DOHH2 (cell line): Measurements from ENCODE around the gene ZNF280C.
"Not testable (repeated sequence)": the region's sequence is repeated elsewhere in the genome, so short reads cannot be mapped to it uniquely, and the experiment has no call there.

ENCODE experiments used
- H3F3A ChIP-seq: fragments of 200-600 bp; sonication (generic), shearing (Covaris generic); 2 replicates; pipeline ENCODE4 v1.6.0; 2016; ENCODE audit warnings: antibody characterized with exemption, mild to moderate bottlenecking; ENCODE audit not compliant: control insufficient read depth, insufficient read depth
- H3K27ac ChIP-seq: fragments of 200-600 bp; sonication (generic); 2 replicates; pipeline ENCODE4 v1.5.1; 2014; ENCODE audit warnings: low read depth, mild to moderate bottlenecking, low read length, moderate library complexity
- H3K27me3 ChIP-seq: fragments of 200-600 bp; sonication (generic); 2 replicates; pipeline ENCODE4 v1.6.1; 2014; ENCODE audit warnings: mild to moderate bottlenecking, low read length, mixed read lengths; ENCODE audit not compliant: control insufficient read depth
- H3K36me3 ChIP-seq: fragments of 200-600 bp; sonication (generic); 2 replicates; pipeline ENCODE4 v1.6.1; 2014; ENCODE audit warnings: mild to moderate bottlenecking, low read length, moderate library complexity, mixed read lengths; ENCODE audit not compliant: control insufficient read depth
- H3K4me1 ChIP-seq: fragments of 200-600 bp; sonication (generic); 2 replicates; pipeline ENCODE4 v1.6.1; 2014; ENCODE audit warnings: mild to moderate bottlenecking, low read length, mixed read lengths; ENCODE audit not compliant: control insufficient read depth
- H3K4me2 ChIP-seq: fragments of 200-600 bp; sonication (generic); 2 replicates; pipeline ENCODE4 v1.6.0; 2014; ENCODE audit warnings: mild to moderate bottlenecking, low read length, moderate library complexity
- H3K4me3 ChIP-seq: fragments of 200-600 bp; sonication (generic); 2 replicates; pipeline ENCODE4 v1.5.1; 2014; ENCODE audit warnings: mild to moderate bottlenecking, low read length, mixed read lengths
- H3K79me2 ChIP-seq: fragments of 200-600 bp; sonication (generic); 2 replicates; pipeline ENCODE4 v1.6.1; 2014; ENCODE audit warnings: mild to moderate bottlenecking, low read length, mixed read lengths; ENCODE audit not compliant: control insufficient read depth
- H3K9me2 ChIP-seq: fragments of 200-600 bp; sonication (generic); replicated peaks from 2 replicates; pipeline ENCODE4 v1.6.1; 2014; ENCODE audit warnings: mild to moderate bottlenecking, low read length, mixed read lengths; ENCODE audit not compliant: control insufficient read depth
- H3K9me3 ChIP-seq: fragments of 200-600 bp; sonication (generic); 2 replicates; pipeline ENCODE4 v1.6.1; 2014; ENCODE audit warnings: antibody characterized with exemption, low read length, mixed read lengths; ENCODE audit not compliant: control insufficient read depth, insufficient read depth
- H4K20me1 ChIP-seq: fragments of 200-600 bp; sonication (generic); 2 replicates; pipeline ENCODE4 v1.6.0; 2014; ENCODE audit warnings: low read depth, mild to moderate bottlenecking, antibody characterized with exemption, low read length, moderate library complexity; ENCODE audit not compliant: control insufficient read depth, insufficient read depth
- CTCF ChIP-seq: fragments of 200-600 bp; sonication (generic); IDR thresholded peaks from one replicate; pipeline ENCODE4 v1.5.1; 2014; ENCODE audit warnings: antibody characterized with exemption, mild to moderate bottlenecking, low read depth, low read length; ENCODE audit not compliant: poor library complexity, severe bottlenecking
- EZH2phosphoT487 ChIP-seq: fragments of 200-600 bp; sonication (generic); IDR thresholded peaks from 2 replicates; pipeline ENCODE4 v1.6.1; 2017; ENCODE audit warnings: borderline replicate concordance, mild to moderate bottlenecking, antibody characterized with exemption, low read length, moderate library complexity, mixed read lengths

The ZNF280C gene

GRCh38 chrX:130280901-130281300 is 12.2 kb upstream of the ZNF280C start:
- H3K4me3 ChIP-seq: no peak overlapping the region
- no peaks in the 10 kb centered on the region for H3F3A ChIP-seq
- H3K79me2 ChIP-seq: no peaks in the 10 kb centered on the region
- H4K20me1 ChIP-seq: no peaks in the 10 kb centered on the region
- H3K9me3 ChIP-seq: no peaks in the 10 kb centered on the region
- no peak overlapping the region for H3K4me2 ChIP-seq
- H3K27ac ChIP-seq: no peak overlapping the region
- H3K4me1 ChIP-seq: no peaks in the 10 kb centered on the region
- H3K9me2 ChIP-seq: no peaks in the 10 kb centered on the region
- no peaks in the 10 kb centered on the region for H3K27me3 ChIP-seq
- H3K36me3 ChIP-seq: no peaks in the 10 kb centered on the region
- TF ChIP-seq EZH2phosphoT487 (no peak), CTCF (no peak)

GRCh38 chrX:130272253-130272652 is 3.6 kb upstream of the ZNF280C start:
- not testable (repeated sequence) for H3K9me3 ChIP-seq, H3K4me1 ChIP-seq, H3K4me3 ChIP-seq, H3F3A ChIP-seq, H3K4me2 ChIP-seq, H4K20me1 ChIP-seq, H3K9me2 ChIP-seq, H3K36me3 ChIP-seq, H3K27me3 ChIP-seq, H3K27ac ChIP-seq
- peaks cover 12% of the 10 kb centered on the region for H3K79me2 ChIP-seq

DNA sequence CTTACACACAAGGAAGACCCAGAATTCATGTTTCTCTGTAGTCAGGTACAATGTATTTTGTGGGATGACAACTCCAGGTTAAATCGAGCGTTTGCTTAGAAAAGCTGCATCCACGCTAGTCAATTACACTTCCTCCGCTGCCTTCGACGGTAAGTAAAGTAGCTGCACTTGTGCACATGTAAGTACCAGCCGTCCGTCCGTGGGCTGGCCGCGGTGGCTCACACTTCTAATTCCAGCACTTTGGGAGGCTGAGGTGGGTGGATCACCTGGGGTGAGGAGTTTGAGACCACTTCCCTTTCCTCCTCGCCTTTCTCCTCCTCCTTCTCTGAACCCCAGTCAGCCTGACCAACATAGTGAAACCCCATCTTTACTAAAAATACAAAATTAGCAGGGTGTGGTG is 692 bp upstream of the ZNF280C start:
- H3K4me1 ChIP-seq, H4K20me1 ChIP-seq, H3K27ac ChIP-seq, H3F3A ChIP-seq, H3K9me3 ChIP-seq, H3K36me3 ChIP-seq, H3K4me3 ChIP-seq, H3K4me2 ChIP-seq, H3K9me2 ChIP-seq, H3K27me3 ChIP-seq: not testable (repeated sequence)
- H3K79me2 ChIP-seq: peaks cover 39% of the 10 kb centered on the region

DNA sequence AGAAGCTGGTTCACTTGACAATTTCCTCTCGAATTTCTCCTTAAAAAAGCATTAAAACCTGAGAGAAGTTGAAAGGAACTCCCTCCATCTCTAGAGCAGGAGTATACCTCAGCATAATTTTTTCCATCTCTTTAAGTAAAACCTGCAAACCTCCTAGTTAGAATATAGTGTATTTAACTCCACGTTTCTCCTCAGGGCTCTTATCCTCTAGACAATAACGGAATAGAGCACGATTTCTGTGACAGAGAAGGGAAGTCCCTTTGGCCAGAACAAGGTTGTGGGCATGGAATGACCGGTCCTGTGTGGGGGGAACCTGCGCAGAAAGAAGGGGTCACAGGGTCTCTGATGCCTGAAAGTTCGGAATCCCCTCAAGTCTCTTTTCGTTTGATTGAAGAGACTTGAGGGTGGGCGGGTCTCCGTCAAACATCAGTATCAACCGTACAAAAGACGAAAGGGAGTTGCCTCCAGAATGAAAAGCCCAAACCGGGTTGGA is 697 bp downstream of the ZNF280C start:
- H3K27ac ChIP-seq: peak overlapping the region; percentile 81
- H3K79me2 ChIP-seq: peaks cover 50% of the 10 kb centered on the region
- peak overlapping the region; percentile 90 for H3K4me2 ChIP-seq
- no peak for TF ChIP-seq EZH2phosphoT487
- no peaks in the 10 kb centered on the region for H3K27me3 ChIP-seq
- peak overlapping the region; percentile 75 for H3K4me3 ChIP-seq
- peaks cover 4% of the 10 kb centered on the region; the same call in 1 of the 2 replicates for H3K36me3 ChIP-seq
- no peaks in the 10 kb centered on the region for H3F3A ChIP-seq
- no peaks in the 10 kb centered on the region for H4K20me1 ChIP-seq
- peaks cover 9% of the 10 kb centered on the region for H3K4me1 ChIP-seq
- H3K9me3 ChIP-seq: peaks cover 5% of the 10 kb centered on the region
- no peaks in the 10 kb centered on the region for H3K9me2 ChIP-seq

DNA sequence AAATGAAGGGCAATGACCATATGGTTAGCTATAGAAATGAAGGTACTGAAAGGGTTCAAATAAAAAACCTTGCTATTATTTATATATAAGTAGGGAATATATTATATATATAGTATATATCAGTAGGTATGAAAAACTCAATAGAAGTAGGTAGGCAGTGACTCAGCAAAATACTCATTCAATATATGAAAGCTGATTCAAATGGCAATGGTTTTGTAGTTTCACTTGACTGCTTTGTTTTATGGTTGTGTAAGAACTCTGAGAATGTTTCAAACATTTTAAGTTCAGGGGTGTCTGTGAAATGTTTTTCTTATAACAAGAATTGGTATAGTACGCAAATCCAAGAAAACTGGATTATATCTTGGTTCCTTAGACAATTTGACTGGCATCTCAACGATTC is 4.1 kb downstream of the ZNF280C start:
- H3K4me2 ChIP-seq: no peak overlapping the region
- H3F3A ChIP-seq: no peaks in the 10 kb centered on the region
- TF ChIP-seq EZH2phosphoT487 (no peak), CTCF (no peak)
- no peak overlapping the region for H3K27ac ChIP-seq
- H3K79me2 ChIP-seq: peaks cover 66% of the 10 kb centered on the region
- peaks cover 4% of the 10 kb centered on the region; the same call in 1 of the 2 replicates for H3K36me3 ChIP-seq
- H3K27me3 ChIP-seq: no peaks in the 10 kb centered on the region
- no peak overlapping the region for H3K4me3 ChIP-seq
- no peaks in the 10 kb centered on the region for H4K20me1 ChIP-seq
- H3K9me2 ChIP-seq: no peaks in the 10 kb centered on the region
- peaks cover 9% of the 10 kb centered on the region for H3K4me1 ChIP-seq
- H3K9me3 ChIP-seq: peaks cover 5% of the 10 kb centered on the region
